ENCODE measurements around the gene MYO10.

Gene MYO10

DNA sequence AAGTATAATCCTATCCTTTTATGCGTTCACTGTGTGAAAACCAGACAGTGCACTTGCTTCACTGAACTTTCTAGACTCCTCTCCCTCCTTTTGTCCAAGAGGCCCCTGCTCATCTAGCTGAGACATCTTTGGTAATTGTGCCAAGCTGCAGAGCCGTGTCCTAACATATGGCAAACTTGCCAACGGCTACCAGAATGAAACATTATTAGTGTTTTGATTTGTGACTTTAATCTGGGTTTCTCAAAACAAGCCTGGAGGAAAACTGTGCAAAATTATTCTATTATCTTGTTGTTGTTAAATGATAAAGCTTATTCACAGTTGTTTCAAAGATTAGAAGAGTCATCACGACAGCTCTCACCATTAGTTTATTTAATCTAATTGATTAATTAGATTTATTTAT, 240.3 kb downstream of the MYO10 start:
- no peak for DNase-seq

DNA sequence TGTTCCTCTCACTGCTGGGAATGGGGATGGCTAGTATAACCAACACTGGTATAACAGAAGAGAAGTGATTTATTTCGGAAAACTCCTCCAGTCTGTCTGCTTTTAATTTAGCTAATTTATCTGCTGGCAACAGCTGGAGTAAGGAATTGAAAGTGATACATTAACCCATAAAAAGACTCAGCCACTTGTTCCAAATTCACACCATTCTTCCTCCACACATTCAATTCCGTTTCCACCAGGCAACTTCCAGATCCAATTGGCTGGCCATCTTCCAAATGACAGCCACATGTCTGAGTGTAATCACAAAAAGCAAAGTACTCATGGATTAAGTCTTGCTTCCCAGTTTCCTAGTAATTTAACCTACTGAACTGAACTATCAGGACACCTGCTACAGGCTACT, 242.2 kb downstream of the MYO10 start:
- no peak for DNase-seq

DNA sequence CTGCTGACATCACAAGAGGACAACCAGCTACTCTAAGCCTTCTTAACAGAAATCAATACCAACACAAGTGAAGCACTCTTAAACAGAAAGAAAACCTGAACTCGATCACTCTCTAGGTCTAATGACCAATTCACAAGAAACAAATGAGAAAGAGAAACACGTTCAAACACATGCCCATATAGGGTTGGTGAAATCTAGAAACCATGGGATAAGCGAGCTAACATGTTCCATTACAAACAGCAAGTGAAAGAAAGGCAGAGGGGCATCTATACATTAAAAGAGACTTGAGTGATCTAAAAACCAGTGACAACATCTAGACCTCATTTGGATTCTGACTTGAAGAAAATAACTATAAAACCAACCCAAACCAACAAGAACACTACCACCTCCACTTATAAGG, 244.4 kb downstream of the MYO10 start:
- DNase-seq, result no peak

DNA sequence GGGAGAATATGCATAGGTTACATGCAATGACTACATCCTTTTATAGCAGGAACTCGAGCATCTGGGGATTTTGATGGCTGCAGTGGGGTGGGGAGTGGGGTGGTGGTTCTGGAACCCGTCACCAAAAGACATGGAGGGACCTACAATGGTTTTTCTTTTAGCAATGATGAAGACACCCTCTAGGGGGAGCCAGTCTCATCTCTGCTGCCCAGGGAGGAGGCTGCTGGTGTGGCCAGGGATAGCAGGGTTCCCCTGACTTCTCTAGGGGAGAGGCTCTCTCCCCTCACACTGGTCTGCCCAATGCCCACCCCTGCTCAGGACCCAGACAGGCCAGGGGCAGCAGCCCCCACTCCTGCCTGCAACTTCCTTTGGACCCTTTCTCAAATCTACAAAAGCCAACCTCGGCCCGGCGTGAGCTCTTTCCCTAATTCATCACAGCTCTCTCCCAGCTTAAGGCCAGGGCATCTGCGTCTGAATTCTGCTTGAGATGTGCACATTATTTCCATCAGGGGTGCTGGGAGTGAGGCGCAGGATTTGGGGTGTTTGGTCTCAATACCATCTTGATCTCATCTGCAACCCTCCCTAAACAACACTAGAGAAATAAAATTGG, 245.7 kb downstream of the MYO10 start:
- peak; percentile 55 for DNase-seq

DNA sequence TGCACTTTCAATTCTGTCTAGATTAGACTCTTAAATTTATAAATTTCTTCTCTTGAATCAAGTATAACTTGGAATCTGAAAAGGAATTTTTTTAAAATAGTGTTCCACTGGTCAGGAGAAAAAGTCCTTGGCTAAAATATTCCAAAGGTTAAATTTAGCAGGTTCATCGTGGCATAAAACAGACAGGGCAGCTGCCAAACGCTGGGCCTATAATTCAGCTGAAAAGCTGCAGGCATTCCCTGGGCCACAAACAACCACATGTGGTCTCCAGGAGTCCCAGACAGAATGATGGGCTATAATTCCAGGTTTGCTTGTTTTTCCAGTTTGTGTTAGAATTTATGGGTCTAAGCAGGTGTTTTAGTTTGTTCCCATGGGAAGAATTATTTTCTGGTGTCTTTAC, 248.2 kb downstream of the MYO10 start:
- no peak for DNase-seq

DNA sequence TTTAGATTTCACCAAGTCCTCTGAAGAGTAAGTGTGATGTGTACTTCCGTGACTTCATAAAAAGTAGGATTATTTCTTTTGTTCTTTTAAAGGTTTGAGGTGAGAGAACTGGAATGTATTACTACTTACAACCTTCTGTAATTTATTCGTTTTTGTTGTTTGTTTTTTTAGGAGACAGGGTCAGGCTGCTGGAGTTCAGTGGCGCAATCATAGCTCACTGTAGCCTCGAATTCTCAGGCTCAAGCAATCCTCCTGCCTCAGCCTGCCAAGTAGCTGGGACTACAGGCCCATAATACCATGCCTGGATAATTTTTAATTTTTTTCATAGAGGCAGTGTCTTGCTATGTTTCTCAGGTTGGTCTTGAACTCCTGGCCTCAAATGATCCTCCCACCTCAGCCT, 251.0 kb downstream of the MYO10 start:
- DNase-seq, result no peak

DNA sequence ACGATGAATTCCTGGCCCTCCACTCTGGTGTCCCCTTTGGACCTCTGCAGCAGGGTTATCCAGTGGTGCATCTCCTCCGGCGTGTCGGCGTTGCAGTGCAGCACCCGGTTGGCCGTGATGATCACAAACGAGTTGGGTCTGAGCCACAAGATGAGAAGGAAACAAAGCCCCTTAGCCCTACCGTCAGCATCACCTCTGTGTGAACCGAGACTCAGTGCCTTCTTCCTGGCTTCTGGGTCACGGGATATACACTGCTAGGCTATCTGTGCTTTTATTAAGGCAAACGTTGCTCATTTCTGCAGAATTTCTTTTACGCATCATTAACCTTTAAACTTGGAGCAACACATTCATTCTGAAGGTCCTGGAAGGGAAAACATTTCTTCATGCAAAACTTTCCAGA, 254.2 kb downstream of the MYO10 start:
- DNase-seq, result no peak

DNA sequence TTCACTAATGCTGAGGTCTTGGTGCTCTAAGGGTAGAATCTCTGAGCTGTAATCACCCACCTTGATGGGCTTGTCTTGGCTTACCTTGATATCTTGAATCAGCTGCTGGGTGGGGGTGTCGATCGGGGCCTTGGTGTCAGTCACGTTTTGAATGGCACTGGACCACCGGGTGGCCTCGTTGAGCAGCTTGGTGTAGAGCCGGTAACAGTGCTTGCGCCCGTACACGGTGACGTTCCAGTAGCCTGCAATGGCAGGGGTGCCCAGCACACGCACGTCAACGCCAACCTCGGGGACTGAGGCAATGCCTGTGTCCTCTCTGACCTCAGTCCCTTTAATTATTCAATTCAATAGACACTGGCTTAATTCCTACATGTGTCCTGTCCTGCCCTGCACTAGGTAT, 256.2 kb downstream of the MYO10 start:
- no peak for DNase-seq

DNA sequence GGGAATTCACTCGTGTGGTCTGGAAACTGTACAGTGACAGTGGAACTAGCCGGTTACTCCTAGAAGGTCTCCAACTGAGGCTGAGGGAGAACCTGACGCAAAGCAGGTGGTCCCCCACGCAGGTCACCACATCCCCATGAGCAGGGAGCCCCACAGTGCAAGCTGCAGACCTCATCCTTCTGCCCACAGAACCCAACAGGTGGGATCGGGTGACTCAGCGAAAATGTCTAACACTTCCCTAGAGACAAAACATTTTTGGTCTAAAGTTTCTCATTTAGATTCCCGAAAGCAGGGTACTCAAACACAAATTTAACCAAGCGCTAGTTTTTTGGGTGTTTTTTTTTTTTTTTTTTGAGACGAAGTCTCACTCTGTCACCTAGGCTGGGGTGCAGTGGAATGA, 256.9 kb downstream of the MYO10 start:
- no peak for DNase-seq

DNA sequence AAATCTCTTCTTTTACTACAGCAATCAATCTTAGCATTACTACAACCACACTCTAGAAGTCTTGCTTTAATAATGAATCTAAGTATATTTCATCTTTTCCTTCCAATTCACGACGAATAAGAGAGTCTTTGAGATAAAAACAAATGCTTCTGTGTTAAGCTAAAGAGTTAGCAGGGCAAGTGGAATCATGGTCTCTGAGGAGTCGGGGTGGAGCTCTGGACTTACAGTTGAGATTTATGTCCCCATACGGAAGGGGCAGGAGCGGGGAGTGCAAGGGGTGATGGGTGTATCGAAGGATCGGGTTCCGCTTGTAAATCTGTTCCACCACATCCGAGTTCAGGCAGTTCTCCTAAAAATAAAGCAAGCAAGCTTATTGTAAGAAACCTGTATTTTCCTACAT, 260.3 kb downstream of the MYO10 start:
- DNase-seq, result no peak

DNA sequence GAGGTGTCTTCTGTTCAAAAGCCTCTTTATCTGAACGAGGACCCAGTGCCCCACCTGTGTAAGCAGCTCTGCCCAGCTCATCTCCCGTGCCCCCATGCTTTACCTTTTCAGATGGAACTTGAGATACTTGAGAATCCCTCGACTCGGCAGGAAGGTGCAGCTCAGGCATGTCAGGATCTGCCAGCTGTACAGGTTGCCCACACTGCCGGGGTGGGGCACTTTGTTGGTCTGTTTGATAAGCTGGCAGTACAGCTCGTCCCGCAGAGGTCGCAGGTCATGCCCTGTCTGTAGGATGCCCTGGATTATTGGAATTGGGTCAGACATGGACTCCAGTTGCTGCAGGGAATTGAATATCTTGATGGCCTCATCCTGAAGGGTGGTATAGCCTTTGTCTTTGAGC, 261.3 kb downstream of the MYO10 start:
- no peak for DNase-seq

DNA sequence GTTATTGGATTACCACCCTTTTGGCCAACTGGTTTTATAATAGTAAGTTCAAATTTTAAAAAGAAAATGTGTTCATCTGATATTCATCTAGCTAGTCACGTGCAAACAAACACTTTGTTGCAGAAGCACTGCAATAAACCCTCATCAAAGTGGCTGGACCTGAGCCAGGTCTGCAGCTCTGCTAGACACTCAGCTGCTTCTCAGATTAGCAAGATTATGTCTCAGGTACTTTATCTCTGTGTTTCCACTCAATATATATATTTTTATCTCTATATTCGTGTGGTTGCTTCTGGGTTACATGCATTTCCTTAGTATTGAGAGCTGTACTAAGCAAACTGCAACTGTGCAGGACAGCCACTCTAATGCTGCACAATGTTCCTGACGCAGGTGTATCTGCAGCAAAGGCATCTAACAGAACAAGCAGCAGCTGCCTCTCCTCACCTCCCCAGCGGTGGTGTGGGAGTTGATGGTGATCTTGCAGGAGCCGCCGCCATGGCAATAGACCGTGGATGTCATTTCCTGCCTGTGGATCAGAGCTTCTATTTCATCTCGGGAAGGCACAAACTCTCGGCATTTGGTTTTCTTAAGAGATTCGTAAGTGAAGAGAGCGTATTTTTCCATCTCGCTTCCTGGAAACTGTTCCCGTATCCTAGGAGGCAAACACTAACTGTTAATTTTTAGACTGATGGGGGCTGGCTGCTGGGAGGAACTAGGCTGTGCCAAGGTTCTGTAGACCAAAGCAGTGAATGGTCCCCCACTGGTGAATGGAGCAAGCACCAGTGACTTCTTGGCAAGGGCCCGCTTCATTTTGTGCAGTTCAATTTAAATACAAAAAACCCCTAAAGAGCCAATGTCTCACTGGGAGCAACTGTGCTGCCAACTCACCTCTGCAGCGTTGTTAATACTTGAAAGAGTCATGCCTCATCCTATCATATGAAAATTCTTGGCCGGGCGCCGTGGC, 262.6 kb downstream of the MYO10 start:
- DNase-seq, result no peak

DNA sequence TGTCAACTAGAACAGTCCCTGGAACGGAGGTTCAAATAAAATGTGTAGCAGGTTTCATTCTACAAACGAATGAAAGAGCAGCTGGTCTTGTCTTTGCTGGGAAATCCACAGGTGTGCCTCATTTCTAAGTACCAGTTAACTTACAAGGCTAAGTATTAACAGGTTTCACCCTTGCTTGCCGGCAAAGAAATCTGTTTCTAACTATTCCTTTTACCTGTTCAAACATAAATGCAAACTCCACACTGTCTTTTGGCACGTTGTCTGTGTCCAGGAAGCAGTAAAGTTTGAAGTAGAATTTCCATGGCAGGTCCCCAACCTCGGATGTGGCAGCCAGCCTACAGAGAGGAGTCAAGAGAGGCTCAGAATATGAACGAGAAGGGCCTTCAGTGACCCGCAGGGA, 264.9 kb downstream of the MYO10 start:
- no peak for DNase-seq

DNA sequence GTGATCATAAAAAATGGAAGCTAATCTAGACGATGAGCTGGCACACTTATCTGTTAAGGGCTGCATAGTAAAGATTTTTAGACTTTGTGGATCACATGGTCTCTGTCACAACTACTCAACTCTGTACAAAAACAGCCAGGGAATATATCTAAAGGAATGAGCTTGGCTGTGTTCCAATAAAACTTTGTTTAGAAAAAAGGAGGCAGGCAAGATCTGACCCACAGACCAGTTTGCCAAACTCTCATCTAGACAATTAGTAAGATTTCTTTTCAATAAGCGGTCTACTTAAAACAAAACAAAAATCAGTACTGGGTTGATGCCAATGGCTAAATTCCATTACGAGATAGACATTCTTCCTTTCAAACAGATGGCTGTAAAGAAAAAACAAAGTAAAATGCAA, 266.3 kb downstream of the MYO10 start:
- DNase-seq, result no peak

DNA sequence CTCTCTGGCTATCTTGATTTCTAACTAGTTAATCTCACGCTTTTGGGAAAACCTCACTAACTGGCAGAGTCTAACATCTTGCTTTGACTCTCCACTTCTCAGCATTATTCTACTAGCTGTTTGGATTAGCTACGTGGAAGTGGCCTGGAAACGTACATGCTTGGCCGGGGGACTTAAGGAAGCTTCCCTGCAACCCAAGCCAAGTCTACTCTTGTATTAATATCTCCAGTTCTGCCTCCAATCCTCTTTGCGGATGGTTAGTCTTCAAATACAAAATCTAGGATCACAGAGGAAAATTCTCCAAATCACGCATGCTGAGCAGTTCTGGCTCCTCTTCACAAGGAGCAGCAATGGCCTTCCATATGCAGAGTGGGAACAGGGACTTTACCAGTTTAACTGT, 267.5 kb downstream of the MYO10 start:
- DNase-seq, result no peak

DNA sequence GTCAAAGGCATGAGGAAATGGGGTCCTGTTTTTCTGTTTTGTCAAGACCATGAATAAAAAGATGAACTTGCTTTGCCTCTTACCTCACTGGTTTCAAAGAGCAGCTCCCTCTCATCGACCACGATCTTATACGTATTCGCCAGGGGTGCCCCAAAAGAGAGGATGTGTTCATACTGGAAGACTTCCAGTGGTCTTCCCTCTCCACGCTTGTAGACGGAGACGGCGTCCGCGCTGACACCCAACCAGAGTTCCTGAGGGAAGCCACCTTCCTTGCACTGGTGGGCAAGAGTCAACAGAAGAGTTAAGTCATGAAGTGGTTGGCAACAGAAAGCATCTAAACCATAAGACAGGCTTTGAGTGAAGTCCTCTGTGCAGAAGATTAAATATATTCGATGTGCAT, 267.9 kb downstream of the MYO10 start:
- DNase-seq, result no peak

DNA sequence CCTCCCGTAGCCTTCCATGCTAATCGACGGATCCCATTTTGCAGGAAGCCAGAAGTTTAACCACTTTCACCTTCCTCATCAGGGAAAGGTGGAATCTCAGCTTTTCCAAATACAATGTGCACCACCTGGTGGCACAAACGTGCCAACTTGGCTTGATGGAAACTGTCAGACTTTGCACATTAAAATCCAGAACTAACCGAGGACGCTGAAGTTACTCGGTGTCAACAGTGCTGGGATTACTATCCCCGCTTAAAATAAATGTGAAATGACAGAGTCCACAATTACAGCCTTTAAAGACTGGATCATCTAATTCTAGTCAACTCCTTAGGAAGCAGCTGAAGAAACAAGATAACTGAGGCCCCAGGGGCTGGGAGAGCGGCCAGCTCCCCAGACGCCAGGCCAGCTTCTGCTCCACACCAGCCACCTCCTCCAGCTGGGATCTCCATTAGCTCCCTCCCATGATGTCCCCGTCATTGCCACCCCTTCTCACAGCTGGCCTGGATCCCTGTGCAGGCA, 269.1 kb downstream of the MYO10 start:
- DNase-seq, result no peak

DNA sequence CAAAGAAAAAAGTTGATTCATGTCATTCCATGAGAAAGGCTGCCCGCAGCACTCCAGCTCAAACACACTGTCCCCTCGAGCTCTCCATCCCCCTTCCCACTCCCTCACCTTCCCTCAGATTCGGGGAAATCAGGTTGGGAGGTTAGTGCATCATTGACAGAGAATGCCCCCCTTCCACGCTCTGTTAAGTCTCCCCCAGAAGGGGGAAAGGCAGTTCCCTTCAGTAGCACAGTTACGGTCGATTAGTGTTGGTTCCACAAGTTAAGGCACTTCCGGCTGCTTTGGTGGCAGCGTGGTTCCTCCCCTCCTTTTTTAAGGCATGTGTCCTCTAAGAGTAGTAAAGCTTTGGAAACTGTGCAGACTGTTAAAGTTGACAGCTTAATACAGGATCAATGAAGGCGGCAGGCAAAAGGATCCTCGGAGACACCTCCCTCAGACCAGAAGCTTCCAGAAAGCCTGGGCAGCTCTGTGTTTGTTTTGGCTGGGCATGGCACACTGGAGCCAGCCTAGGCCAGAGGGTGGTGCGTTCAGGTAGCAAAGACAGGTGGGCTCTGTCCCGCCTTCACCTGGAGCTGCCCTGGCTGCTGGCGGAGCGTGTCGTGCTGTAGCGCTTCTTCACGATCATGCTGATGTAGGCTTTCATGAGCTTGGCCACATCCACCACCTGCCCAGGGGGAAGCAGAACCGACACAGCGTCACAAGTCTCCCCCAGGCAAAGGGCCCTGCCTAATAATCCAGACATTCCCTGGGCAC, 269.8 kb downstream of the MYO10 start:
- DNase-seq, result no peak

DNA sequence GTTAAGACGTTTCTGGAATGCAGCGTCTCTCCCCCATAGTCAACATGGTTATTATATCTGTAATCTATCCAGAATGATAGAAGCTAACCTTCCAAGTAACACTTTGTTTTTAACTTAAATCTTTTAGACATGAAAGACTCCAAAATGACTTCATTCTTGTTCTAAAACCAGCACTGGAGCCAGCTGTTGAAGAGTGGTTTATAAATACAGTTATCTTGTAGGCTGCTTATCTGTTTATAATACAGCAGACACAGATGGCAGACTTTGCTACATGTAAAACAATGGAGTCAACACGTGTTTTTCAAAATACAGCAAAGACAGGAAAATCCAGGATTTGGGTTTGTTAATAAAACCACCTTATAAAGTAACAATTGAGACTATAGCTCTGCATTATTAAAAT, 270.5 kb downstream of the MYO10 start:
- no peak for DNase-seq

DNA sequence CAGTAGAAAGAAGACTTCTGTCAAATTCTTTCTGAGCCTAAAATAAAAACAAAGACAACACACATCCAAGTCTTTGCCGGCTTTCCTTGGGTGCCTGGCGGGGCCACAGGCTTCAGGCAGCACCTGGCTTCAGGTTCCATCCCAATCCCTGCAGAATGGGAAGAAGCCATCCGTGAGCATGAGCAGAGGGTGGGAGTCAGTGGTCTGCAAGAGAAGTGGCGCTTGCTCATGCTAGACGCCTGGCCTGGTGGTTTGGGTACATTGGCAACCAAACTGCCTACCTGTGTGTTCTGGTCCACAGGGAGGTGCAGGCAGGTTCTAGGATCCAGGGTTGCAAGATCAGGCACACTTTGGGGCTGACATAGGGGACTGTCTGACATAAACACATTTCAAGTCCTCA, 271.7 kb downstream of the MYO10 start:
- DNase-seq, result no peak

DNA sequence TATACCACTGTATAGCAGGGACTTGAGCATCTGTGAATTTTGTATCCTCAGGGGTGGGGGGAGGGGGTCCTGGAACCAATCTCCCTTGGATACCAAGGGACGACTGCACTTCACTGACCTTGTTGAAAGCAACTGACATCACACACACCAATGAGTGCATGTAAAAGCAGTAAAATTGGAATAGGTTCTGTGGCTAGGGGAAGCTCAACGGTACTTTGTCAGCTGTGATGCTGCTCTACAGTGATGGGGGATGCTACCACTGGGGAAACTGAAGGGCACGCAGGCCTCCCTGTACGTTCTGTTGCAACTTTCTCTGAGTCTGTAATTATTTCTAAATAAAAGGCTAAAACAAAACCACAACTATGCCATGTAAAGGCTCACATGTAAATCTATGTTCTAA, 272.2 kb downstream of the MYO10 start:
- DNase-seq, result no peak

DNA sequence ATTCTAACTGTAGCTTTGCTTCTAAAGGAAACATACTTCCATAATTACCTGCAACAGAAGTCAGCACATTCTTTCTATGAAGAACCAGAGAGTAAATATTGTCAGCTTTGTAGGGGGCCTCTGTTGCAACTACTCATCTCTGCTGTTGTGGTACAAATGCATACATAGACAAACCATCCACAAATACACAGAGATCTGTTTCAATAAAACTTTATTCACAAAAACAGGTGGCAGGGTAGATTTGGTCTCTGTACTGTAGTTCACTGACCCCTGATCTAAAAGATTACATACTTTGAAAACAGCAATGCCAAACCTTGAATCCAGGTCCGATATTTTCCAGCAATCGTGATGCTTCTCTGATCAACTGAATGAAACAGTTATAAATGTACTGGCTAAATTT, 274.4 kb downstream of the MYO10 start:
- DNase-seq, result no peak

DNA sequence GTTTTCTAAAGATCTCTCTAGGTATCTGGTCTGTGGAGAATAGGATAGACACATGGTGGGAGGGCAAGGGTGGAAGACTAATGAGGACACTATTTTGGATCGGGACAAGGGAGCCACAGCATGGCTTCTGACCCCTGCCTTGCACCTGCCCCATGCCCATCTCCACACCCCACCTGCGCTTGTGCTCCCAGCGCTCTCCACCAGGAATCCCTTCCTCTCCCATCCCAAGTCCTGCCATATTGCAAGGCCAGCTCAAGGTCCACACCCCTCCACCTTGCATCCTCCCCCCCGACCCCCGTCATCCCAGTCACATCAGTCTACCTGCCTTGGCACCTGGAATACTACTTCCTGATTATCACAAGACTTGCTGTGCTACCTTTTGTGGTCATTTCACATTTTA, 275.1 kb downstream of the MYO10 start:
- no peak for DNase-seq

DNA sequence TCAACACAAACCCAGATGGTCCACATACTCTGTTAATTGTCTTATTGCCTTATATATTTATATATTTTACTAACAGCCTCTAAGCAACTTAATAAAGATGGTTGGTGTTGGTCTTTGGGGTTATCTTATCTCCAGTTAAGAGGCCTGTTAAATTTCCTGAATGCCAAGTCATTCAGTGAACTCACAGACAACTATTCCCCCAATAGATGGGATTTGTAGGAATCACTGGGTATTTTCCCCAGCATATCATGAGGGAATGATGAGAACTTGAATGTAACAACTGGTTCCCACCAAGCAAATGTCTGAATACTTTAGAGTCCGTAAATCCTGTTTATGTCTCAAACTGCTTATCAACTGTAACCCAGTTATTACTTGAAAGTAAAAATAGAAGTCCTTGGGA, 276.6 kb downstream of the MYO10 start:
- DNase-seq, result no peak
